Pancreas (tissue), 10 donors: ENCODE results near the gene PISD. TPM values are rescaled to one million over a fixed set of nuclear protein-coding genes. Genes with fewer than 3 reads are reported as not detected.
A peak's percentile ranks its signal among the peaks of the same experiment; 100 is the strongest.
"Not testable (repeated sequence)": the region's sequence is repeated elsewhere in the genome, so short reads cannot be mapped to it uniquely, and the experiment has no call there.

Experiments used
- ATAC-seq, 4 donors: fragments of 200-7000 bp; cut with Tn5 transposase; one replicate each; pipeline versions ENCODE4 v1.8.0 to v1.9.1; 2020; ENCODE audit warnings: mild to moderate bottlenecking in 4 of 4, moderate library complexity in 4 of 4
- DNase-seq, 6 donors: peaks; one replicate each; pipeline ENCODE4 v3.0.0-alpha.2; 2020
- FAIRE-seq: peaks from 2 replicates; lab custom pipeline; 2012; peaks lifted over from hg19 to GRCh38; lab: Jason Lieb, UNC
- H3K27ac ChIP-seq, 4 donors: fragments of 200-600 bp; sonication (generic); 1 replicate in 3 of 4; 2 replicates in 1 of 4; pipeline versions ENCODE4 v1.5.0 to v1.8.0; 2020
- H3K27me3 ChIP-seq, 4 donors: fragments of 200-600 bp; one replicate each; pipeline ENCODE4 v1.8.0; 2021
- H3K36me3 ChIP-seq, 3 donors: fragments of 200-600 bp; sonication (generic) in 1 of 3; one replicate each; pipeline versions ENCODE4 v1.5.0 to v1.8.0; 2020 to 2021
- H3K4me1 ChIP-seq, 3 donors: fragments of 200-600 bp; one replicate each; pipeline ENCODE4 v1.8.0; 2021
- H3K4me3 ChIP-seq, 4 donors: fragments of 200-600 bp; sonication (generic) in 2 of 4; one replicate each; pipeline versions ENCODE4 v1.5.0 to v1.8.0; 2020 to 2021
- H3K9me3 ChIP-seq, 4 donors: fragments of 200-600 bp; one replicate each; pipeline ENCODE4 v1.8.0; 2021
- CTCF ChIP-seq, 4 donors: fragments of 200-600 bp; sonication (generic) in 3 of 4; IDR thresholded peaks; one replicate each; pipeline versions ENCODE4 v1.5.0 to v1.8.0; 2021; ENCODE audit warnings: antibody characterized with exemption in 4 of 4
- WGBS, 2 donors: extraction: QIAGEN DNeasy Blood & Tissue Kit; methylation state at CpG; one replicate each; pipeline ENCODE4 v1.1.7; 2013; 5-methylcytosine and 5-hydroxymethylcytosine counted together
- intact Hi-C, 3 donors: fragments of 100-400 bp; cut with DNase I; formaldehyde crosslinking; loops; one replicate each; pipeline versions ENCODE4 v1.11.1 to v1.14.2; 2022
- polyA plus RNA-seq, 2 donors: library from polyadenylated mRNA; stranded (reverse); fragments of 200-250 nt; gene quantifications; one replicate each; pipeline ENCODE4 v1.2.3, GENCODE V29; 2013
- total RNA-seq, 6 donors: library from RNA; stranded (reverse); fragmentation: NEBNext Ultra II Directional in 4 of 6; extraction: Animal tissue kit (Norgen Biotek cat#: 25700) in 4 of 6; gene quantifications; one replicate each; pipeline versions ENCODE4 v1.2.1 to v1.2.4, GENCODE V29; 2021 to 2023
- donor health status: healthy with polysubstance abuse.
- donor health status: DM: no; HTN: no; CAD: no; lungs with moderate emphysema.
- donor health status: DM: no; HTN: no; CAD: no.
- donor health status: control.
- donor health status: control.
- donor health status: Bipolar disorder and iron deficiency.
- donor health status: DM: yes; HTN: yes; CAD: no.
- donor health status: DM: no; HTN: no; CAD: no.
- donor health status: DM: no; HTN: no; CAD: no.
- donor health status: DM: yes; HTN: yes; CAD: no.

Gene PISD
- total and polyA plus RNA-seq, 8 donors = 11.6 to 48.3 (median 19.2) TPM

GRCh38 chr22:31681349-31682345, 19.6 kb upstream of the PISD start:
- 88 to 94% methylated on average over 17 of the region's 17 CpGs for WGBS, 2 donors
- no peak for TF ChIP-seq CTCF (IDR thresholded peaks at IDR 0.05)
- intact Hi-C loops = no loop called here
- Histone ChIP-seq H3K4me3 (no peak overlapping the region), H3K27me3 (no peaks in the 10 kb centered on the region), H3K4me1 (no peaks in the 10 kb centered on the region), H3K27ac (peak overlapping the region in 1 of 4 donors; percentile 37), H3K36me3 (peaks cover 0 to under 1% (median 0%) of the 10 kb centered on the region in 3 donors), H3K9me3 (no peaks in the 10 kb centered on the region)
- ATAC-seq (no peak), FAIRE-seq (no peak), DNase-seq (no peak)

DNA sequence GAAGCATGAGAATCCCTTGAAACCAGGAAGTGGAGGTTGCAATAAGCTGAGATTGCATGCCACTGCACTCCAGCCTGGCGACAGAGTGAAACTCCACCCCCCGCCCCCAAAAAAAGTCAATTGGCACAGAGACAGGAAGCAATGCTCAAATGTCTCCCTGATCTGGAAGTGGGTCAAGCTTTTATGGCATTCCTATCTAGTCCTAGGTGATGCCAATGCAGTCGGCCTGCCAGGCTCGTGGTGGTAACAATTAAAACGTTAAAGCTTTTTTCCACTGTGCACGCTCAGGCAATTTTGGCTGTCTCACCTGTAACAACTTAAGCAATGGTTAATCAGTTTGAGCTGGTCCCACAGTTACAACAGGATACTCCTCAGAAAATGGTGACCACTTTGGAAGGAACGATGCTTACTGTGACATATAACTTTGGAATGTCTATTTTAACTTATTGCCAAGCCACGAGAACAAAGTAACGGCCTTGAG, 18.9 kb upstream of the PISD start:
- no peak for ATAC-seq

GRCh38 chr22:31678748-31679147, 16.7 kb upstream of the PISD start:
- TF ChIP-seq CTCF (IDR thresholded peaks at IDR 0.05) = no peak
- DNase-seq (no peak), ATAC-seq (no peak), FAIRE-seq (no peak)
- intact Hi-C loops = loop anchor here in 1 of 3 donors (10.0 kb wide), 1 partner anchor 46 kb away; no protein-coding TSS in a partner anchor
- WGBS, 2 donors = 78 to 84% methylated on average over 7 of the region's 7 CpGs
- Histone ChIP-seq H3K27ac (no peak overlapping the region), H3K27me3 (no peaks in the 10 kb centered on the region), H3K9me3 (no peaks in the 10 kb centered on the region), H3K4me1 (peaks cover 0 to 3% (median 2%) of the 10 kb centered on the region in 3 donors), H3K4me3 (no peak overlapping the region), H3K36me3 (no peaks in the 10 kb centered on the region)

More for the DNA sequence above, 18.9 kb upstream of the PISD start:
- FAIRE-seq = no peak
- no peak for DNase-seq
- H3K27ac ChIP-seq = peak overlapping the region in 2 of 4 donors; percentile 30 to 52
- H3K27me3 ChIP-seq = no peaks in the 10 kb centered on the region
- H3K4me3 ChIP-seq = no peak overlapping the region
- intact Hi-C loops = no loop called here
- 63 to 65% methylated on average over 9 of the region's 9 CpGs for WGBS, 2 donors
- H3K36me3 ChIP-seq = no peaks in the 10 kb centered on the region
- peaks cover 0 to 3% (median 2%) of the 10 kb centered on the region in 3 donors for H3K4me1 ChIP-seq
- no peaks in the 10 kb centered on the region for H3K9me3 ChIP-seq
- TF ChIP-seq CTCF (IDR thresholded peaks at IDR 0.05) = no peak

GRCh38 chr22:31676700-31677099, 14.7 kb upstream of the PISD start:
- no peak for TF ChIP-seq CTCF (IDR thresholded peaks at IDR 0.05)
- intact Hi-C loops = loop anchor here in 1 of 3 donors (10.0 kb wide), 1 partner anchor 48 kb away; no protein-coding TSS in a partner anchor
- ATAC-seq (peak; percentile 100), DNase-seq (peak; percentile 93 to 98 (median 97)), FAIRE-seq (peak; percentile 37)
- Histone ChIP-seq H3K27ac (peak overlapping the region in 3 of 4 donors; percentile 28 to 39 (median 33)), H3K9me3 (no peaks in the 10 kb centered on the region), H3K27me3 (no peaks in the 10 kb centered on the region), H3K4me3 (peak overlapping the region in 3 of 4 donors; percentile 19 to 38 (median 32)), H3K4me1 (peaks cover 0 to 3% (median 2%) of the 10 kb centered on the region in 3 donors), H3K36me3 (no peaks in the 10 kb centered on the region)
- 2% methylated on average over 23 to 25 of the region's 25 CpGs for WGBS, 2 donors

DNA sequence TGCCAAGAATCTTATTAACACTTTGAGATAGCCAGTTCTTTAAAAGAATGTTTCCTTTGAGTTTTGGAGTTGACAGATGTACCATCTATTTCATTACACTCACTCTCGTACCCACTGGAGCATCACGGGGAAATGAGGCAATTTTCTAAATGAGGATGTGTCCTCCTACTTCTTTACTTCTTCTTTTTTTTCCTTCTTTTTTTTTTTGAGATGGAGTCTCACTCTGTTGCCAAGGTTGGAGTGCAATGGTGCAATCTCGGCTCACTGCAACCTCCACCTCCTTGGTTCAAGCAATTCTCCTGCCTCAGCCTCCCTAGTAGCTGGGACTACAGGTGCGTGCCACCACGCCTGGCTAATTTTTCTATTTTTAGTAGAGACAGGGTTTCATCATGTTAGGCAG, 12.2 kb upstream of the PISD start:
- H3K4me3 ChIP-seq, H3K27me3 ChIP-seq, ATAC-seq, FAIRE-seq, H3K9me3 ChIP-seq, H3K36me3 ChIP-seq, DNase-seq, H3K4me1 ChIP-seq, H3K27ac ChIP-seq: not testable (repeated sequence)
- 87 to 92% methylated on average over 5 of the region's 5 CpGs for WGBS, 2 donors
- intact Hi-C loops = loop anchor here in 1 of 3 donors (10.0 kb wide), 1 partner anchor 51 kb away; no protein-coding TSS in a partner anchor

- H3K36me3 ChIP-seq, H3K27ac ChIP-seq, DNase-seq, H3K27me3 ChIP-seq, H3K9me3 ChIP-seq, H3K4me1 ChIP-seq, H3K4me3 ChIP-seq, ATAC-seq, FAIRE-seq: not testable (repeated sequence)
- intact Hi-C loops = loop anchor here in 1 of 3 donors (10.0 kb wide), 1 partner anchor 296 kb away; no protein-coding TSS in a partner anchor
- 77 to 92% methylated on average over 4 of the region's 4 CpGs for WGBS, 2 donors
These were observed 6.8 kb upstream of the PISD start for GRCh38 chr22:31668849-31669248.
